ENCODE data around the gene PSD2. TPM values are rescaled to one million over a fixed set of nuclear protein-coding genes. Genes with fewer than 3 reads are reported as not detected.

PSD2 gene
- total RNA-seq, 1 experiment from 2014 or later, result 0.05 TPM

- CTCF ChIA-PET, result no interaction called here
- H3K9me3 ChIP-seq (ENCODE audit: control insufficient read depth, insufficient read depth, low read depth, low read length), result no peaks in the 10 kb centered on the region
- POLR2A ChIA-PET, result interaction anchor here (0.6 kb wide), 2 partner anchors 12 to 20 kb away, joined by 4 to 8 read pairs; no protein-coding TSS in a partner anchor
- in situ Hi-C loops (cut with HindIII; ENCODE audit: low pct_unique_long_range_greater_than_20kb, low sequenced_read_pairs) (no loop called here), intact Hi-C loops (cut with micrococcal nuclease; ENCODE audit: unreplicated experiment) (no loop called here)
- H3K4me1 ChIP-seq (ENCODE audit: control insufficient read depth, insufficient read depth, low read length), result peaks cover 21% of the 10 kb centered on the region
- H3K4me3 ChIP-seq (ENCODE audit: low read depth in 2 of 2, low read length in 2 of 2), result no peak overlapping the region
- no peaks in the 10 kb centered on the region for H3K27me3 ChIP-seq (ENCODE audit: control insufficient read depth, insufficient read depth, low read length)
- DNase-seq (ENCODE audit: low read depth, low spot score) (no peak), ATAC-seq (no peak)
- H3K27ac ChIP-seq (ENCODE audit: low read length), result no peak overlapping the region
- TF ChIP-seq SIN3A (IDR thresholded peaks at IDR 0.05; ENCODE audit: borderline replicate concordance, insufficient read depth, low read depth, low read length), result no peak
- TF ChIP-seq CTCF (IDR thresholded peaks at IDR 0.05), result no peak
- TF ChIP-seq REST (IDR thresholded peaks at IDR 0.05; ENCODE audit: insufficient read depth in 1 of 2, low read depth in 2 of 2, low read length in 1 of 2), result no peak
- no peak for TF ChIP-seq TCF7L2 (IDR thresholded peaks at IDR 0.05; ENCODE audit: low read depth, low read length)
- TF ChIP-seq POLR2AphosphoS5 (IDR thresholded peaks at IDR 0.05; ENCODE audit: low read depth, low read length), result no peak
- no peaks in the 10 kb centered on the region for H3K36me3 ChIP-seq (ENCODE audit: control insufficient read depth, insufficient read depth, low read length)
- no TSS peak for BruUV-seq (replicated peaks)
Observed at GRCh38 chr5:139748505-139748826, 47.1 kb upstream of the PSD2 start.

GRCh38 chr5:139749242-139749641 lies 46.4 kb upstream of the PSD2 start:
- H3K9me3 ChIP-seq (ENCODE audit: control insufficient read depth, insufficient read depth, low read depth, low read length), result no peaks in the 10 kb centered on the region
- in situ Hi-C loops (cut with HindIII; ENCODE audit: low pct_unique_long_range_greater_than_20kb, low sequenced_read_pairs) (no loop called here), intact Hi-C loops (cut with micrococcal nuclease; ENCODE audit: unreplicated experiment) (no loop called here)
- BruUV-seq (replicated peaks), result no TSS peak
- ChIA-PET POLR2A (interaction anchor here (0.6 kb wide), 1 partner anchor 13 kb away, joined by 5 read pairs; no protein-coding TSS in a partner anchor), CTCF (no interaction called here)
- no peak for TF ChIP-seq TCF7L2 (IDR thresholded peaks at IDR 0.05; ENCODE audit: low read depth, low read length)
- TF ChIP-seq POLR2AphosphoS5 (IDR thresholded peaks at IDR 0.05; ENCODE audit: low read depth, low read length), result no peak
- TF ChIP-seq REST (IDR thresholded peaks at IDR 0.05; ENCODE audit: insufficient read depth in 1 of 2, low read depth in 2 of 2, low read length in 1 of 2), result no peak
- TF ChIP-seq CTCF (IDR thresholded peaks at IDR 0.05), result no peak
- no peak for TF ChIP-seq SIN3A (IDR thresholded peaks at IDR 0.05; ENCODE audit: borderline replicate concordance, insufficient read depth, low read depth, low read length)
- H3K36me3 ChIP-seq (ENCODE audit: control insufficient read depth, insufficient read depth, low read length), result no peaks in the 10 kb centered on the region
- ATAC-seq (no peak), DNase-seq (ENCODE audit: low read depth, low spot score) (no peak)
- H3K27ac ChIP-seq (ENCODE audit: low read length), result no peak overlapping the region
- no peak overlapping the region for H3K4me3 ChIP-seq (ENCODE audit: low read depth in 2 of 2, low read length in 2 of 2)
- H3K4me1 ChIP-seq (ENCODE audit: control insufficient read depth, insufficient read depth, low read length), result peaks cover 21% of the 10 kb centered on the region
- no peaks in the 10 kb centered on the region for H3K27me3 ChIP-seq (ENCODE audit: control insufficient read depth, insufficient read depth, low read length)
